ENCODE results near the gene PDIA4.
"Not testable (repeated sequence)": the region's sequence is repeated elsewhere in the genome, so short reads cannot be mapped to it uniquely, and the experiment has no call there.

The PDIA4 gene, protein sequence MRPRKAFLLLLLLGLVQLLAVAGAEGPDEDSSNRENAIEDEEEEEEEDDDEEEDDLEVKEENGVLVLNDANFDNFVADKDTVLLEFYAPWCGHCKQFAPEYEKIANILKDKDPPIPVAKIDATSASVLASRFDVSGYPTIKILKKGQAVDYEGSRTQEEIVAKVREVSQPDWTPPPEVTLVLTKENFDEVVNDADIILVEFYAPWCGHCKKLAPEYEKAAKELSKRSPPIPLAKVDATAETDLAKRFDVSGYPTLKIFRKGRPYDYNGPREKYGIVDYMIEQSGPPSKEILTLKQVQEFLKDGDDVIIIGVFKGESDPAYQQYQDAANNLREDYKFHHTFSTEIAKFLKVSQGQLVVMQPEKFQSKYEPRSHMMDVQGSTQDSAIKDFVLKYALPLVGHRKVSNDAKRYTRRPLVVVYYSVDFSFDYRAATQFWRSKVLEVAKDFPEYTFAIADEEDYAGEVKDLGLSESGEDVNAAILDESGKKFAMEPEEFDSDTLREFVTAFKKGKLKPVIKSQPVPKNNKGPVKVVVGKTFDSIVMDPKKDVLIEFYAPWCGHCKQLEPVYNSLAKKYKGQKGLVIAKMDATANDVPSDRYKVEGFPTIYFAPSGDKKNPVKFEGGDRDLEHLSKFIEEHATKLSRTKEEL

DNA sequence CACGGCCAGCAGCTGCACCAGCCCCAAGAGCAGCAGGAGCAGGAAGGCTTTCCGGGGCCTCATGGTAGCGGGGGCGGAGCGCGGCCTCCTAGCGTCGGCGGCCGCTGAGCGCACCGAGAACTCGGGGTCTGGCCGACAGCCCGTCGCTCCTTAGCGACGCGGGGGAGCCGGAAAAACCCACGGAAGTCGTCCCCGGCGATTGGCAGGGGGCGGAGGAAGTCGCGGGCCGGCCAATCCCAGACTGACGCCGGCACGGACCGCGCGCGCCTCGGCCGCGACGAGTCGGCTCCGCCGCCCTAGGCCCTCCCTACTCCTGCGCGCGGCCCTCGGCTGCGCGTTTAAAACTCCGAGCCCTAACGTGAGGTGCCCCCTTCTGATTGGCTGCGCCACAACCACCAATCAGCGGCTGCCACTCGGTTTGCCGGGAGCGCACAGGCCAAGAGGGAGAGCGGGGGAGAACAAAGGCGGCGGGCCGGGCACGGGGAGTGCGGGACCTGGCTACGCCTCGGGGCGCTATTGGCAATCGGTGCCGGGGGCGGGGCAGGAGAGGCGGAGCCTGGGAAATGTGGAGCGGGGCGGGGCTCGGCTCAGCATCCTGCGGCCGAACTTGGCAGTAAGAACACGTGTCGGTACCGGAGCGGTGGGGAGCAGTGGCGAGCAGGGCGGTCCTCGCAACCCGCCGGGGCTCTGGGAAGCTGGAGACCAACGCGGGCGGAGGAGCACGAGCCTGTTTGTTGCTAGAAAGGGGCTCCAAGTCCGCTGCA is at the start of gene PDIA4:
Gene PDIA4 (minus strand): TSS at position 160 of the 764 bp plus-strand sequence. CDS start 97 bp downstream, at position 63.
- DNase-seq: peak; percentile 99

DNA sequence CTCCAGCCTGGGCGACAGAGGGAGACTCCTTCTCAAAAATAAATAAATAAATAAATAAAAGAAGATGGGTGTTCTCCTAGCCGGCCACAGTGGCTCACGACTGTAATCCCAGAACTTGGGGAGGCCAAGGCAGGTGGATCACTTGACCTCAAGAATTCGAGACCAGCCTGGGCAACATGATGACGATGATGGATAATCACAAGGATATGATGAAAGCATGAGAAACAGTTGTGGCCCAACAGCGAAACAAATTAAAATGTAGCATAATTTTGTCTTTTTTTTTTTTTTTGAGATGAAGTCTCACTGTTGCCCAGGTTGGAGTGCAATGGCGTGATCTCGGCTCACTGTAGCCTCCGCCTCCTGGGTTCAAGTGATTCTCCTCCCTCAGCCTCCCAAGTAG is 49.3 kb upstream of the PDIA4 start:
- no peak for DNase-seq

DNA sequence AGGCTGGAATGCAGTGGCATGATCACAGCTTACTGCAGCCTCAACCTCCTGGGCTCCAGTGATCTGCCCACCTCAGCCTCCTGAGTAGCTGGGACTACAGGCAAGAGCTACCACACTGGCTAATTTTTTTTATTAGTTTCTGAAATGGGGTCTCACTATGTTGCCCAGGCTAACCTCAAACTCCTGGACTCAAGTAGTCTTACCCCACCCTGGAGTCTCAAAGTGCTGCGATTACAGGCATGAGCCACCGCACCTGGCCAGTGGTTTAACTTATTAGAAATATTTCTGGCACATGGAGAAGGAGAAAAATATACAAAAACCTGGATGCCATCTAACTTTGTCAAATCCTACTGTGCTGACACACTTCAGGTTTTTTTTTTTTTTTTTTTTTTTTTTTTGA is 47.0 kb upstream of the PDIA4 start:
- DNase-seq: no peak

DNA sequence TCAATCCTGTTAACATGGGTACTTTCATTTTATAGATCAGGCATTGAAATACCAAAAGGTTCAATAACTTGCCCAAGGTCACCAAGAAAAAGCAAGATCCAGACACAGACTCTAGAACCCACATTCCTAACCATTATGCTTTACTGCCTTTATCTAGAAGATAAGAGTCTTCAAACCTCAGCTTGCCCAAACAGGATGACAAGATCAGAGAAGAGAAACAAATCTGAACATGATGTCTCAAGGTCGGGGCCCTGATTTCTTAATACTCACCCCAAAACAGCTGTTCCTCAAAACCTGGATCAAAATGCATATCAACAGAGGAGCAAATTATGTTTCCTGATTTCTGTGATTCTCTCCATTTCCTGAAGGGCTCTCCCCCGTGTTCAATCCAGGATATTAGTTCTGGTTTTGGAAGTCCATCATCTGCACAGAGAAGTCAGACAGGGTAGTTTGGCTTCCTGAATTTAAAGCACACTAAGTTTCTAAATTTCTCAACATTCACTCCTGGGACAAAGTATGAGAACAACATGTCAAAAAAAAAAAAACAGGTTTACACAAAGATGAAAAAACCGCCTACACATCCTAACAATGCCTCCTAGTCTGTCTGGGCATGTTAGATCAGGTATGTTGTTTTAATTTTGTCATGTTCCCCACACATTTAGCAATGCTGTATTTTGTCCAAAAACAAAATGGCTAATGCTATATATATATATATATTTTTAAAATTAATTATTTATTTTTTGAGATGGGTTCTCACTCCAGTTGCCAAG is 46.0 kb upstream of the PDIA4 start:
- DNase-seq: no peak

DNA sequence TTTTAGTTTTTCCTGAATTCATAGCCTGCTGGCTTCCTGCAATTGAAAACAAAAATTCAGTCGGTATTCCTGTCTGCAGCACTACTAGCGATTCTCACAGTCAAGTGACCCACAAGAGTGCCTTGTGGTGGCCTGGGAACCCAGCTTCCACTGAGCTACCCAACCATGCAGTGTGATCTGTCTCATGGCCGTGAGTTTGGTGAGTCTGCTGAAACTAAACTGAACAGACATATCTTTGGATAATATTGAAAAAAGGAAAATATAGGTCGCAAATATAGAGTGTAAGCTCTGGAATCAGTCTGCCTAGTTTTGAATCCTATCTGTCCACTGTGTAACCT is 44.1 kb upstream of the PDIA4 start:
- no peak for DNase-seq

DNA sequence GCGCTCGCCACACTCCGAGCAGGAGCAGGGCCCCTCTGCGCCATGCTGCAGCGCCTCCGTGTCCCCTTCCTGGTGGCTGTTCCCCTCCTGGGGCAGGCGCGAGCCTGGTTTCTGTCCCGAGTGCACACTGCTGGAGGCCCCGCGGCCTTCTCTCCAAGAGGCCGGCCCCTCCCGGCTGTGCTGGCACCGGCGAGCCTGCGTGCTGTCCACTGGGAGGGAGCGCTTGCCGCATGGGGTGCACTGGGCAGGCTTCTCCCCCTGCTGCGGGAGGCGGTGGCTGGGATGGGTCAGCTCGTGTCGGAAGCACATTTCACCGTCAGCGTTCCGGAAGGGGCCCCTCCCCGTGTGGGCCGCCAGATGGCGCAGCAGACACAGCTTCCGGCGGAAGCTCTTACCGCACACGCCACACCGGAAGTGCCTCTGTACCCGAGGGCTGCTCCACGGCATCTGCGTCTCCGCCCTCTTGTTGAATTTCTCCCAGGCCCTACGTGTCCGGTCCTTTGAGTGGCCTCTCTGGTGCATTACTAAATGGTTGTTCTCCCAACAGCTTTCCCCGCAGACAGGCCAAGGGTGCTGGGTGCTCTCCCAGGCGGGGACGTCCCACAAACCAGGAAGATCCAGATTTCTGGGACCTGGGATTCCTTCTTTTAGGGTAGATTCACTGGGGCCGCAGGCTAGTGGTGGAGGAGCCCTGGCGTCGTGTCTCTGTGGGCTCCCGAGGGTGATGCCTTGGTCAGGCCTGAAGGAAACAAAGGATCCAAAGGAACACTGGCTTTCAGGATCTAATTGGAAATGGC is 43.5 kb upstream of the PDIA4 start:
- no peak for DNase-seq

DNA sequence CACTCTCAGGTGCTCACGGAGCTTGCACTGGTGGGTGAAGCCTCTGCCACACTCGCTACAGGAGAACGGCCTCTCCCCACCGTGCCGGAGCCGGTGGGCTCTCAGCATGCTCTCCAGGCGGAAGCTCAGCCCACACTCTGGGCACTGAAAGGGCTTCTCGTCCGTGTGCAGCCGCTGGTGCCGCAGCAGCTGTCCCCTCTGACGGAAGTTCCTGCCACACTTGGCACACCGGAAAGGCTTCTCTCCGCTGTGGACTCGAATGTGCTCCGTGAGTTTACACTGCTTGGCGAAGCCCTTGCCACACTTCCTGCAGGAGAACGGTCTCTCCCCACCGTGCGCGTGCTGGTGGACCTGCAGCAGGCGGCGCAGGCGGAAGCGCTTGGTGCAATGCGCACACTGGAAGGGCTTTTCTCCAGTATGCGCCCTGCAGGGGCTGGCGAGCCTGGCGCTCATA is 42.9 kb upstream of the PDIA4 start:
- DNase-seq: no peak

DNA sequence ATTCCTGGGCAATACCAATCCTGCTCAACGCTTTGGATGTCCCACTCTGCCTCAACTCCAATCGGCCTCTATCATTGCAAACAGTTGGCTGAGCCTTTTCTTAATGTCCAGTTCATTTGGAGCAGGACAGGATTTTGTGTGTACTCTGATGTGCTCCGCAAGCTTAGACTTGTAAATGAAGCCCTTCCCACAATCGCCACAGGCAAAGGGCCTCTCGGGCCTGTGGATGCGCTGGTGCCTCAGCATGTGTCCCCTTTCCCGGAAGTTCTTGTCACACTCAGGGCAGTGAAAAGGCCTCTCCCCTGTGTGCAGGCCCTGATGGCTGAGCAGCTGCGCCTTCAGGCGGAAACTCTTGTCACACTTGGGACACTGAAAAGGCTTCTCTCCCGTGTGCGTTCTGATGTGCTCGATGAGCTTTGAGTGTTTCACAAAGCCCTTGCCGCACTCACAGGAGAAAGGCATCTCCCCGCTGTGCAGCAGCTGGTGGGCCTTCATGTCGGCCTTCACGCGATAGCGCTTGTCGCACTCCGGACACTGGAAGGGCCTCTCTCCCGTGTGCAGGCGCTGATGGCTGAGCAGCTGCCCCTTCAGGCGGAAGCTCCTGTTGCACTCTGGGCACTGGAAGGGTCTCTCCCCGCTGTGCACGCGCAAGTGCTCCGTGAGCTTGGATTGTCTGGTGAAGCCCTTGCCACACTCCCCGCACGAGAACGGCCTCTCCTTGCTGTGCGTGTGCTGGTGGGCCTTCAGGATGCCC is 42.2 kb upstream of the PDIA4 start:
- DNase-seq: no peak

DNA sequence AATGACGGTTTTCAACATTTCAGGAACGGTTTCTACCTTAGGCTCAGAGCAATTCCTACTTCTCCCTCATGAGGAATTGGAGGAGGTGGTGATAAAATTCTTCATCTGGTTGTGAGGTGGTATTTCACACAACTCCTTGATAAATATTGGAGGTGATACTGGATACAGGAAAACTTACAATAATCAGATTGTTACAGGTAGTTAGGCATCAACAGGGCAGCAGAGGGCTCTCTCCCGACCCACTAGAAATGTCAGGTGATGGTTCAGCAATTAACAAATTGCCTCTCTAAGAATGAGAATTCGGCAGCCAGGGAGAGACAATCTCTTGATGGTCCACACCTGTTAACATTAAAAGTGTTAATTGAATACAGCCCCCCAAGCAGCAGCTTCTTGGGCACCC is 39.6 kb upstream of the PDIA4 start:
- no peak for DNase-seq

DNA sequence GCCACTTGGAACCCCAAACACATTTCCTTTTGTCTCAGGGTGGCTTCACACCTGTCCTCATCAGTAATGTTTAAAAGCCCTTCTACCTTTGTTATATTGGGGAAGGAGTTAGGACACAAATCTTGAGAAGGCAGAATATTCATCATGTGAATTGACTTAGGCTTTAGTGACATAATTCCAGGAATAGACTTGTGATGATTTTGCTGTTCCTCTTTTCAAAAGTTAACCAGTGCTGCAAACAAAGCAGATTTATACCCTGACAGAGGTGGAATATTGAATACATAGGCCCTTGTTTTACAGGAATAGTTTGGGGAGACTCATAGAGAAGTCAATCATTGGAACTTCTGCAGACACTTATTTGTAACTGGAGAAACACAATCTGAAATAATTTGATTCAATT is 35.2 kb upstream of the PDIA4 start:
- DNase-seq: no peak

DNA sequence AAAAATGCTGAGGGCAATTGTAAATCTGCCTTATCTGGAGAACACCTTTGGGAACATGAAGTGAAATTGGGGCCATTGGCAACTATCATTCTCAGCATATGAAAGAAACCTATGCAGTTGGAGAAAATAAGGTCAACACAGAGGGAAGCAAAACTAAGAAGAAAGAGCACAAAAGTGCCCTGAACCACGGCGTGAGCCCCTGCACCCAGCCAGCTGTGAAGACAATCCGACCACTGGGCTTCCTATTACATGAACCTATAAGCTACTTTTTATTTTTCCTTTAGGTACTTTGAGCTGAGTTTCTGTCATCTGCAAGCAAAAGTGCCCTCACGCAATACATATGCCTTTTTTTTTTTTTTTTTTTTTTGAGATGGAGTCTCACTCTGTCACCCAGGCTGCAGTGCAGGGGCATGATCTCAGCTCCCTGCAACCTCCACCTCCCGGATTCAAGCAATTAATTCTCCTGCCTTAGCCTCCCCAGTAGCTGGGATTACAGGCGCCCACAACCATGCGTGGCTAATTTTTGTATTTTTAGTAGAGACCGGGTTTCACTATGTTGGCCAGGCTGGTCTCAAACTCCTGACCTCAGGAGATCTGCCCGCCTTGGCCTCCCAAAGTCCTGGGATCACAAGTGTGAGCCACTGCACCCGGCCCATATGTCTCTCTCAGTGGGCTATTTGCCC is 34.1 kb upstream of the PDIA4 start:
- DNase-seq: not testable (repeated sequence)

DNA sequence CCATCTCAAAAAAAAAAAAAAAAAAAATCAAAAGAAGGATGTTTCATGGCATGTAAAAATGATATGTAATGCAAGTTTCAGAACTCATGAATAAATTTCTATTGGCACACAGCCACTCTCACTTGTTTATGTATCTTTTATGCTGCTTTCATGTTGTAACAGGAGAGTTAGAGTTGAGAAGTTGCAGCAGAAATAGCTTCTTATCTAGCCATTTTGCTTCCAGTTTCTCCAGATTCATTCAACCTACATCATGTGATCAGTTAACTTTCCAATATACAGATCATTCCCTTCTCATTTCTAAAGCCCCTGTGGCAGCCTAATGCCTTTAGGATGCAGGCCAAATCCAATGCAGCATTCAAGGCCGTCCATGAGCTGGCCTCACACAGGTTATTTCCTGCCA is 31.9 kb upstream of the PDIA4 start:
- no peak for DNase-seq

DNA sequence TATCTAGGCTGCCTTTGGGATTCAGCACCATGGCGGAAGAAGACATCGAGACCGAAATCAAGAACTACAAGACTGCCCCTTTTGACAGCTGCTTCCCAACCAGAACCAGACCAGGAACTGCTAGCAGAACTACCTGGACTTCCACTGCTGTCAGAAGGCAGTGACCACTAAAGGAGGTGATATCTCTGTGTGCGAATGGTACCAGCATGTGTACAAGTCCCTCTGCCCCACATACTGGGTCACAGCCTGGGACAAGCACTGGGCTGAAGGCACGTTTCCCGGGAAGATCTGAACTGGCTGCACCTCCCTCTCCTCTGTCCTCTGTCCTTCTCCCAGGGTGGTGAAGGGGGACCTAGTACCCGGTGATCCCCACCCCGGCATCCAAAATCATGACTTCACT is 25.6 kb upstream of the PDIA4 start:
- no peak for DNase-seq

DNA sequence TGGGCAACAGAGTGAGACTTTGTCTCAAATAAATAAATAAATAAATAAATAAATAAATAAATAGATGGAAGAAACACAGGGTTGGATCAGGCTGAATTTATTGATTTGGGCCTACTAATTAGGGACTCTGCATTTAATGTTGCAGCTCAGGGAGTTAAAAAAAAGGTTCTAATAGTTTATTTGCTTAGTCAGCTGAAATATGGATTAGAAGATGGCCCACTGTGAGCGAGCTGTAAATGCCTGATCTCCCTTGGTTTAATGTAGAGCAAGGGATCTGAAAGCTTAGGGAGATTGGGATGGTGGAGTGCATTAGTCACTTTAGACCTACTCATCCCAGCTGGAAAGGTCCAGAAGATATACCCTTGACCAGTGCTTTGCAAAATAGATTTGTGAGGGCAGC is 25.1 kb upstream of the PDIA4 start:
- DNase-seq: no peak

DNA sequence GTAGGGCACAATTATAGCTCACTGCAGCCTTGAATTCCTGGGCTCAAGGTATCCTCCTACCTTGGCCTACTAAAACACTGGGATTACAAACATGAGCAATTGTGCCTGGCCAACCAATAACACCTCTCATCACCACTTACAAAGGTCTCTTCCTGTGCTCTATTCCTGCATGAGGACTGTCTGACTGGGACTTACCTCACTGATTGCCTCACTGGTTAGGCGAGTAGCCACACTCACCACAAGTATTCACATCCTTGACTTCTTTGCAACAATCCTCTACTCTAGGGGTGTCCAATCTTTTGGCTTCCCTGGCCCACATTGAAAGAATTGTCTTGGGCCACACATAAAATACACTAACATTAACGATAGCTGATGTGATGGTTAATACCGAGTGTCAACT is 22.6 kb upstream of the PDIA4 start:
- DNase-seq: no peak

DNA sequence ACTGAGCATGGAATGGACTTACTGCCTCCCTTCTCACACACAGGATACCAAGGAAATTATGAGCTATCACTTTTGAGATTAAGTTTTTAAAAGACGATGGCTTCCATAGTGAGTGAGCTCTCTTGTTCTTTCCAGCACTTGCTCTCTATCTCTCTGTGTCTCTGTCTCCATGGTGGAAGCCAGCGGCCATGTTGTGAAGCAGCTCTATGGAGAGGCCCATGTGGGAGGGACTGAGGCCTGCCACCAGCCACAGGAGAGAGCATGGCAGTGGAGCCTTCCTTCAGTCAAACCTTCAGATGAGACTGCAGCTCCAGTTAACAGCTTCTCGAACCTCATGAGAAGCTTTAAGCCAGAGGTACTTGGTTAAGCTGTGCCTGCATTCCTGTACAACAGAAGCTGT is 20.5 kb upstream of the PDIA4 start:
- DNase-seq: no peak

DNA sequence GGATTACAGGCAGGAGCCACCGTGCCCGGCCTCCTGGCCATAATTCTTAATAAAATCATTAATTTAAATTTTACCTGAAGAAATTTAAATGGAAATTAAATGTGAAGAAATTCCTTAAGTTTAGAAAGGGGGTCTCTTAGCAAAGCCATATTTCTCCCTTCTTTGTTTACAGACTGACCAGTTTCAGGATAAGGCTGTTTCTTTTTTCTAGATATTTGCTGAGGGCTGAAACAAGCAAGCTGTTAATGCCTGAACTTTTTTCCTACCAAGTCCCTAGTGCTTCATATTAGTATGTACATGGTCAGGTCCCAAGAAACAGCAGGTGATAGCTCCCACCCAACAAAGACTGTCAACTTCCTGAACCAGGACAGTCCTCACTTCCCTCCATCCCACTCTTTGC is 18.1 kb upstream of the PDIA4 start:
- DNase-seq: no peak

DNA sequence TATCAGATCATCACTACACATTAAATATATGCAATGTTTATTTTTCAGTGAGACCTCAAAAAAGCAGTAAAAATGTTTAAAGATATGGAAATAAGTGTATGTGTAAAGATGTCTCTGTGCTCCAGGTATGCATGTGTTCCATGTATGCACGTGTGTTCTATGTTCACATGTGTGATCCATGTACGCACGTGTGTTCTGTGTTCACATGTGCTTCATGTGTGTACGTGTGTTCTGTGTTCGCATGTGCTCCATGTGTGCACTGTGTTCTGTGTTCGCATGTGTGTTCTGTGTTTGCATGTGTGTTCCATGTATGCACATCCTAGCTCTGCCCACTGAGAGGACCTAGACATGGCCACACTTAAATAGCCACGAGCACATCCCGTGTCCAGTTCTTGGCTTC is 15.6 kb upstream of the PDIA4 start:
- DNase-seq: no peak

DNA sequence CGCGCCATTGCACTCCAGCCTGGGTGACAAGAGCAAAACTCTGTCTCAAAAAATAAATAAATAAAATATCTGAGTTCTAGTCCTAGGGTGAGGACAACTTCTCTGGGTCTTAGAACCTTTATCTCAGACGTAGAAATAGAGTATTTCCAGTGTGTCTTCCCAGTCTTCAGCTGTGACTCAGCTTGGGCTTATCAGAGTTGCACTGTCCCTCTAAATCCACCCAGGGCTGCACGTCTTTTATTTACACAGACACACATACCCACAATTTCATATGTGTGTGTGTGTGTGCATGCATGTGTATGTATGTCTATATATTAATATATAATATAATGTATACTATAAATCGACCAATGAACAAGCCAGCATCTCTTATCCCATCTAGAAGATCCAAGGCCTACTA is 13.0 kb upstream of the PDIA4 start:
- no peak for DNase-seq

DNA sequence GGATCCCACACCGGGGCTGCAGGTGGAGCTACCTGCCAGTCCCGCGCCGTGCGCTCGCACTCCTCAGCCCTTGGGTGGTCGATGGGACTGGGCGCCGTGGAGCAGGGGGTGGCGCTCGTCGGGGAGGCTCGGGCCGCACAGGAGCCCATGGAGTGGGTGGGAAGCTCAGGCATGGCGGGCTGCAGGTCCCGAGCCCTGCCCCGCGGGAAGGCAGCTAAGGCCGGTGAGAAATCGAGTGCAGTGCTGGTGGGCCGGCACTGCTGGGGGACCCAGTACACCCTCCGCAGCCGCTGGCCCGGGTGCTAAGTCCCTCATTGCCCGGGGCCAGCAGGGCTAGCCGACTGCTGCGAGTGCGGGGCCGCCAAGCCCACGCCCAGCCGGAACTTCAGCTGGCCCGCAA is 10.3 kb upstream of the PDIA4 start:
- not testable (repeated sequence) for DNase-seq

DNA sequence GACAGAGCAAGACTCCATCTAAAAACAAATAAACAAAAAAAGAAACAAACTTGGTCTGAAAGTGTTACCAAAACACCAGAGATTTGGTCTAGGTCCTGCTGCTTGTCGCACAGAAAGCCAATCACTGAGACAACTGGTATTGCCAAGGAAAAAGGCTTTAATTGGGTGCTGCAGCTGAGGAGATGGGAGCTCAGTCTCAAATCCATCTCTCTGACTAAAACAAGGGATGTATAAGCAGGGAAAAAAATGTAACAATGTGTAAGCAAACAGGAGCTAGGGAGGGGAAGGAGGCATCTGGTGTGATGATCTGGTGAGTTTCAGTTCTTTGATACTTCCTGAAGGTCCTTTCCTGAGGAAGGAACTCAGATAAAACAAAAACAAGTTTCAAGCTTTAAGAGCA is 8.4 kb upstream of the PDIA4 start:
- DNase-seq: no peak
